Duodenal mucosa (tissue), 2 donors: ENCODE measurements around the gene GNAL.

ENCODE experiments used
- H3K27ac ChIP-seq: one replicate; pipeline ENCODE4 v1.7.0; 2013; ENCODE audit warnings: low read depth, low read length
- H3K27me3 ChIP-seq, 2 donors: one replicate each; pipeline ENCODE4 v1.7.0; 2013; ENCODE audit warnings: low read length in 2 of 2, control low read depth in 1 of 2; ENCODE audit not compliant: insufficient read depth in 2 of 2, control insufficient read depth in 1 of 2
- H3K36me3 ChIP-seq, 2 donors: one replicate each; pipeline ENCODE4 v1.7.0; 2013; ENCODE audit warnings: low read length in 2 of 2, control low read depth in 1 of 2; ENCODE audit not compliant: insufficient read depth in 2 of 2, control insufficient read depth in 1 of 2
- H3K4me1 ChIP-seq, 2 donors: one replicate each; pipeline ENCODE4 v1.7.0; 2013; ENCODE audit warnings: low read length in 2 of 2, control low read depth in 1 of 2; ENCODE audit not compliant: insufficient read depth in 2 of 2, control insufficient read depth in 1 of 2
- H3K4me3 ChIP-seq, 2 donors: one replicate each; pipeline ENCODE4 v1.7.0; 2013; ENCODE audit warnings: low read length in 2 of 2, low read depth in 1 of 2
- H3K9ac ChIP-seq, 2 donors: one replicate each; pipeline ENCODE4 v1.7.0; 2013; ENCODE audit warnings: low read length in 2 of 2, low read depth in 1 of 2
- H3K9me3 ChIP-seq, 2 donors: one replicate each; pipeline ENCODE4 v1.7.0; 2013; ENCODE audit warnings: low read length in 2 of 2, control low read depth in 1 of 2; ENCODE audit not compliant: control insufficient read depth in 1 of 2

The GNAL gene

DNA sequence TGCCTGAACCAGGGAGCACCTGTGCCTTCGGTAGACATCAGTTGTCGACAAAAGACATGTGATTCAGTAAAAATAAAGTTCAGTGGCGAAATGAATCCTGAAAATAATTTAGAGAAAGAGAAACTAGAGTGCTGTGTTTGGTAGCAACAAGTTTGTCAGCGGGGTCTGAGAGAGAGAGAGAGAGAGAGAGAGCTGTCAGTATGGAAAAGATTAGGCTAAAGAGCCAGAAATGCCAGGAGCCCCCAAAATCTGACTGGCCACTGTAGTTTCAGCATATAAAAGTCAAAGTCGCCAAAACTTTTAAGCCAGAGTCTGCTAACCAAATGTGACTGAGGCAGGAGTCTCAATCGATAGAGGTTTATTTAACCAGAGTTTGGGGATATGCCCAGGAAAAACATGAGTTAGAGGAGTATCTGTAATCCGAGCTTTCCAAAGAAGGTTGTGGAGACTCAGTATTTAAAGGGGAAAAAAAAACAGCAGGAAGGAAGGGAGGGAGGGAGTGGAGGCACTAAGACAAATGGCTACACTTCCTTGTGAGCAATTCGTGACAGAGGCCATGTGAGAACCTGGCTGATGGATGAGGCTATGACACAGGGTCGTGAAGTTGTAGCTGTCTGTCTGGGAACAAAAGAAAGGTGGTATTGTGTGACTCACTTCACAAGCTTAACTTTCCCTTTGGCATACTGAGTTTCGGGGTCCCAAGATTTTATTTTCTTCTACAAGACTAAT is 20.5 kb upstream of the GNAL start:
- no peak overlapping the region for H3K9ac ChIP-seq
- H3K9me3 ChIP-seq = no peaks in the 10 kb centered on the region
- H3K27ac ChIP-seq = no peak overlapping the region
- no peaks in the 10 kb centered on the region for H3K36me3 ChIP-seq
- peaks cover 2 to 4% of the 10 kb centered on the region in 2 donors for H3K27me3 ChIP-seq
- H3K4me3 ChIP-seq = no peak overlapping the region
- no peaks in the 10 kb centered on the region for H3K4me1 ChIP-seq

DNA sequence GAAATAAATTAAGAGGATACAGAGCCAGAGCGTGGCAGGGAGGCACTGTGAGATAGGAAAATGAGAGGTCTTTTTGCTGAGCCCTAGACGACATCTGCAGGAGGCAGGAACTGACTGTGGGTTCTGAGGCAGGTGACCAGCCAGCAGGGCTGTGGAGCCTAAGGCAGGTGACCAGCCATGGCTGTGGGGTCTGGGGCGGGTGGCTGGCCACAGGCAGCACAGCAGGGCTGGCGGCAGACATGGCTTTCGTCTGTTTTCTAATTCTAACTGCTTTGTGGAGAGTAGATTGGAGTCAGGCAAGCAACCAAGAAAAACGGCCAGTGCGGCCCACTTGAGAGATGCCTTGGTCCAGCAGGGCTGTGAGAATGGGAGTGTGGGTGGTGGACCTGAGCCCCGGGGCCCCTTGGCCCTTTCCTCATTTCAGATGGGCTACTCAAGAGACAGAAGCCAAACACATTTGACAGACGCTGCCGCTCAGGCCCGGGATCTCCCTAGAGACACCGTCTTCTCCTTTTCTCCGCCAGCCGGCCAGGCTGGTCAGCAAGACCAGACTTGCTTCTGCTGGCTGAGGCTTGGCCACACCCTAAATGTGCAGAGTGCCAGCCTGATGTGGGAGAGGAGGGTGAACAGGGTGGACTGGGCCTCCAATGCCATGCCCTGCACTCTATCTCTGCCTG is 19.7 kb upstream of the GNAL start:
- H3K9me3 ChIP-seq = no peaks in the 10 kb centered on the region
- peaks cover 2 to 5% of the 10 kb centered on the region in 2 donors for H3K27me3 ChIP-seq
- H3K4me3 ChIP-seq = no peak overlapping the region
- no peak overlapping the region for H3K9ac ChIP-seq
- no peak overlapping the region for H3K27ac ChIP-seq
- H3K36me3 ChIP-seq = no peaks in the 10 kb centered on the region
- H3K4me1 ChIP-seq = no peaks in the 10 kb centered on the region

DNA sequence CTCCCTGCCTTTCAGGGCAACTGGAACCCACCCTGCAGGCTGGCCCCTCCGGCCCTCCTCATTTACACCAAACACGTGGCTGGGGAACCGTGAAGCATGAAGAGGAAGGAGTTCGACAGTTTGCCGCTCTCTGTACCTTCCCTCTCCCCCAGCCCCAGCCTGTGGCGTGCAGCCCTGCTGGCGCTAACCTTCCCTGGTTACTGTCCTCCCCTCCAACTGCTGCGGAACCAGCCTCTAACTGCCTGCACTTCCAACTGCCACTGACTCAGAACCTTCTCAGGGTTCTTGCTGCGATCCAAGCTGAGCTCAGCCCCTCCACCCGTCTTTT is 19.2 kb upstream of the GNAL start:
- Histone ChIP-seq H3K9ac (no peak overlapping the region), H3K27me3 (peaks cover 0 to 5% of the 10 kb centered on the region in 2 donors)

DNA sequence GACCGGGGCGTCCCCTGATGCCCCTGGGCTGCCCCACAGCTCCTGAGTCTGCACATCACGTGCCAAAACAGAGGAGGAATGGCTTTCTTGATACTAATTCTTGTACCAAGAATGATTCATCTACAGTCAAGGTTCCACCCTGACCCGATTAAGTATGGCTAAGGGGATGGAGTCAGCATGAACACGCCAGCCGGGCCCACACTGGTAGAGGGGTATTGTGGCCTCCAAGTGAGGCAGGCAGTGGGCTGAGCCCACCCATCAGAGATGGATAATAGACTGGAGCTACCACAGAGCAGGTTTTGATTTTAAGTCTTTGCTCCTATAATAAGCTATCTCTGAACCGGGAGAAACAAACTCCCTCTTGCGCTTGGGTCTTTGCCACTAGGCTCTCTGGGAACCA is 17.9 kb upstream of the GNAL start:
- Histone ChIP-seq H3K9me3 (no peaks in the 10 kb centered on the region), H3K9ac (no peak overlapping the region), H3K27ac (no peak overlapping the region), H3K27me3 (peaks cover under 1 to 5% of the 10 kb centered on the region in 2 donors), H3K4me3 (no peak overlapping the region), H3K36me3 (no peaks in the 10 kb centered on the region), H3K4me1 (no peaks in the 10 kb centered on the region)

More for the DNA sequence above, 19.2 kb upstream of the GNAL start:
- H3K4me3 ChIP-seq = no peak overlapping the region
- H3K9me3 ChIP-seq = no peaks in the 10 kb centered on the region
- H3K27ac ChIP-seq = no peak overlapping the region
- H3K4me1 ChIP-seq = no peaks in the 10 kb centered on the region
- H3K36me3 ChIP-seq = no peaks in the 10 kb centered on the region

DNA sequence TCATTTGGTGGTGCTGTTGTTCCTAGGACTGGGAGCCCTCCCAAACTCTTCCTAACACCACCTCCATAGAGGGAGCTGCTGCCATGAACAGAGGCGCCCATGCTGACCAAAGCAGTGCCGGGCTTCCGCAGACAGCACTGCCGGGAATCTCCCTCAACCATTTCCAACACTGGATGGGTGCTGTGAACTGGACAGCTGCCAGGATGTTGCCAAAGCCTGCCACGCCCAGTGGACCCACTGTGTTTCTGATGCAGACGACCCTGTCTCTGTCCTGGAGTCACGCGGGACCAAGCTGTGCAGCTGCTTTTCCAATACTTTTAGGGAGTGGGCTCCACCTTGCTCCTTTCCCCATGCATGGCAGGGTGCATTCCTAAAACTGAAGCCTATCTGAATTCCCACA is 16.9 kb upstream of the GNAL start:
- no peak overlapping the region for H3K27ac ChIP-seq
- no peaks in the 10 kb centered on the region for H3K9me3 ChIP-seq
- H3K4me3 ChIP-seq = no peak overlapping the region
- H3K4me1 ChIP-seq = no peaks in the 10 kb centered on the region
- H3K9ac ChIP-seq = no peak overlapping the region
- peaks cover 4 to 7% of the 10 kb centered on the region in 2 donors for H3K27me3 ChIP-seq
- no peaks in the 10 kb centered on the region for H3K36me3 ChIP-seq

DNA sequence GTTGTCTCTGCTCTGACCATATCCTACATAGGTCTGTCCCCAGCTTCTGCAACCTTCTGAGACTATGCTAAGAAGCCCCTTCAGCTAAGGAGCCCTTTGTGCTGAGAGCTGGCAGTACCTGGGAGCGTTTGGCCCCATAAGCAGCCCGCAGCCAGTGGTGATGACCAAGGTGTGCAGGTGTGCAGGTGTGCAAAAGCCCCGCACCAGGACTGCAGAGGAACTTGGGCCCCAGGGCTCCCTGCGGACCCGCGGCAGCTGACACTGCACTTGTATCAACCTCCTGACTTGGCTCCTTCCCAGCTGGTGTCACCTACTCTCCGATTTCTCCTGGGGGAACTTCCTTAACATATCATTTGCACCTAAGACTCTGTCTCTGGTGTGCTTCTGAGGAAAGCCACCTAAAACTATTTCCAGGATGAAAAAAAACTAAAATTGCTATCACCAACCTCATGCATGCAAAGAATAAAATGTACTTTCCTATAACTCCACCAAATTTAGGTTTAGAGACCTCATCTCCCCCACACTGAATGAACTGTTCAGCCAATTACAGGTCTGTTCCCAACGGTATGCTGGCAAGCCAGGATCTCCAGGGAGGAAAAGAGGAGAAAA is 16.1 kb upstream of the GNAL start:
- H3K27ac ChIP-seq = no peak overlapping the region
- no peak overlapping the region for H3K4me3 ChIP-seq
- H3K27me3 ChIP-seq = peaks cover 4 to 7% of the 10 kb centered on the region in 2 donors
- no peaks in the 10 kb centered on the region for H3K36me3 ChIP-seq
- H3K9me3 ChIP-seq = no peaks in the 10 kb centered on the region
- no peak overlapping the region for H3K9ac ChIP-seq
- no peaks in the 10 kb centered on the region for H3K4me1 ChIP-seq

DNA sequence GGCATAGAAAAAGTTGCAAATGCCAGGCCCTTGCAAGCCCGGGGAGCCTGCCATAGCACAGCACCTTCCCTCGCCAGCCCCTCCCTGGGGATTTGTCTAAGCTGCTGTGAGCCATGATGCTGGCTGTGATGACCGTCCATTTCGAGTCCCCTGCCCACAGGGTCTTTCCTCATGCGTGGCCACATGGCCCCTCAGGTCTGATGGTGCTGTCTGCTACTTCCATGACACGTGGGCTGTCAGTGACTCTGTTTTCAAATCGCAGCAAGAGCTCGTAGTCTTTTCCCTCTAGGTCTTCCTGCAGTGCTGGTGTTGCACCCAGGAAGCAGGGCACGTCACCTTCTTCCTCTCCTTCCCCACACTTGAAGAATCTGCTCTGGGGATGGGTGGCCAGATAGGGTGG is 15.5 kb upstream of the GNAL start:
- H3K27ac ChIP-seq = no peak overlapping the region
- H3K9ac ChIP-seq = no peak overlapping the region
- H3K4me3 ChIP-seq = no peak overlapping the region
- no peaks in the 10 kb centered on the region for H3K9me3 ChIP-seq
- H3K4me1 ChIP-seq = no peaks in the 10 kb centered on the region
- no peaks in the 10 kb centered on the region for H3K36me3 ChIP-seq
- peaks cover 4 to 7% of the 10 kb centered on the region in 2 donors for H3K27me3 ChIP-seq

DNA sequence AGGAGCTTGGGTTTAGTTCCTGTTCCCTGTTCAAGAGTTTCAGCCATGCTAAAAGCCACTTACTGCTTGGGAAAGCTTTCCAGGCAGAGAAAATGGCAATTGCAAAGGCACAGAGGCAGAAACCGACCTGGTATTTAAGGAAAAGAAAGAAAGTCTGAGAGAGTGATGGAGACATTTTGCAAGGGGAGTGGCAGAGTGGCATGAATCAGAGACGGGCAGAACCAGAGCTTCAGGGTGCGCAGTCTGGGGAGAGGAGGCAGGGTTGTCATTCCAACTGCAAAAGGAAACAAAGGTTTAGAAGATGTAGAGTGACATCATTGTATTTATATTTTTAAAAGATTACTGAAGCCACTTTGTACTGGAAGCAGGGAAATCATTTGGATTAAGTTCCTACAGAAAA is 14.9 kb upstream of the GNAL start:
- H3K36me3 ChIP-seq = no peaks in the 10 kb centered on the region
- H3K9me3 ChIP-seq = no peaks in the 10 kb centered on the region
- peaks cover 4 to 7% of the 10 kb centered on the region in 2 donors for H3K27me3 ChIP-seq
- no peaks in the 10 kb centered on the region for H3K4me1 ChIP-seq
- H3K9ac ChIP-seq = no peak overlapping the region
- H3K27ac ChIP-seq = no peak overlapping the region
- no peak overlapping the region for H3K4me3 ChIP-seq

DNA sequence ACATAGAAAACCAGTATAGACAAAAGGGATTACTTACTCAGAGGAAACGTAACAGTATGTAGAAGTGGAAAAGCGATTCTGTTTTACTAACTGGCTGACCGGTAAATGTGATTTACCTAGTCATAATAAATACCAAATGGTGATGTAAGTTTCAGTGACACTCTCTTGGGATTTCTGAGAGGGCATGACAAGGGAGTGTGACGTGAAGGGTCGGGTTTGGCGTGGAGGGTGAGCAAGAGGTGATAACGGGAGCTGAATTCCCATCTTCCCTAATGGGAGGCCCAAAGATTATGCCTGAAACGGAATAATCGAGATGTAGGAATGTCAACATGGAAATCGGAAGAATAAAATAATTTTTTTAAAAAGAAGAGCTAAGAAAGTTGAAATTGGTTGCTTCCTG is 12.7 kb upstream of the GNAL start:
- peaks cover 4 to 7% of the 10 kb centered on the region in 2 donors for H3K27me3 ChIP-seq

DNA sequence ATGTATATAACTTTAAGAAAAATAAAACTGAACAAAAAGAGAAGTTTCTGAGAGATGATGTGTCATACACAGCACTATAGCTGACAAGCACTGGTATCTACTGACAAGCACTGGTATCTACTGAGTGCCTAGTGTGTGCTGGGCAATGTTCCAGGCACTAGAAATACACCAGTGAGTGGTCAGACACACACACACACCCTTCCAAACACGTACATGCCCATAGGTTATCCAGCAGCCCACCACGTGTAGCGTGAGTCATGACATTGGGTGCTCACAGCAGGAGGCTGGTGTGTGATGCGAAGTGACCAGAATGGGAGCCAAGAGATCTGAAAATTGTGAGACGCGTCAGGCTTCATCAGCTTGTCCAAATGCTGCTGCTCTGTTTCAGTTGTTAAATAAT is 12.2 kb upstream of the GNAL start:
- no peak overlapping the region for H3K9ac ChIP-seq
- H3K4me1 ChIP-seq = no peaks in the 10 kb centered on the region
- H3K27ac ChIP-seq = no peak overlapping the region
- no peaks in the 10 kb centered on the region for H3K36me3 ChIP-seq
- no peak overlapping the region for H3K4me3 ChIP-seq
- peaks cover 4 to 7% of the 10 kb centered on the region in 2 donors for H3K27me3 ChIP-seq
- H3K9me3 ChIP-seq = no peaks in the 10 kb centered on the region

More for the DNA sequence above, 12.7 kb upstream of the GNAL start:
- Histone ChIP-seq H3K9me3 (no peaks in the 10 kb centered on the region), H3K4me3 (no peak overlapping the region), H3K36me3 (no peaks in the 10 kb centered on the region), H3K9ac (no peak overlapping the region), H3K27ac (no peak overlapping the region), H3K4me1 (no peaks in the 10 kb centered on the region)
